ENCODE measurements around the gene TLE3. TPM values are rescaled to one million over a fixed set of nuclear protein-coding genes. Genes with fewer than 3 reads are reported as not detected.

Gene TLE3
- total and polyA plus RNA-seq, 2 of the 13 experiments (the other 11 are each of a cell fraction or from before 2014, with no cell fraction given): 11.9 to 13.8 TPM

DNA sequence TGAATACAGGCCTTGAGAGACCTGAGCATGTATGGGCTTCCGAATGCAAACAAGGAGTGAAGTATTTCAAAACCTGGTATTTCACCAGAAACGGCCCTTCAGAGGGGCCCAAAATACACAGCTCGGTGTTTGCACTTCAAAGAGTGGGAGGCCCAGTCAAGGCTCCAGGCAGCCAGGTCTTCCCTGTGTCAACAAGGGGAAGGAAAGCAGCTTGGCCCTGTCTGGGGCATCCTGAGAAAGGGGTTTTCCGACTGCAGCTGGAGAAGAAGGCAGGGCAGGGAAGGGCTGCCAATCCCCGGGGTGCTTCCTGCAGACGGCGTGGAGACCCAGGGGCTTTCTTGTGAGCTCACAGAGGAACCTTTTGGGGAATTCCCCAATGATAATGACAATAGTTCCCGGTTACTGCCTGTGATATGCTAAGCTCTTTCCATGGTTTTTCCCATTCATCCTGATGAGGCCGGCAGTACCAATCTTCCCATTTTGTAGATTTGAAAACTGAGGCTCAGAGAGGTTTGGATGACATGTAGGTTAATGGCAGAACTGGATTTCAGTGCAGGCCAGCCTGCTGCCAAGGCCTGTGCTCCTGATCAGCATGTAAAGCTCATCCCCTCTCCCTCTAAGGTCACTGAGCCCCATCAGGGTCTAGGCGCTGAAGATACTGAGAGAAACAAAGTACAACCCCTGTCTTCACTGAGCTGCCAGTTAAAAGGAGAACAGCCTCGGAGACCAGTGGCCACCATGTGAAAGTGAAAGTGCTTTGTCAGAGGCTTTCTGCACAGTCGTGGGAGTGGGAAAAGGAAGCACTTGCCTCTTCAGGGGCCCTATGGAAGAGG lies 43.0 kb upstream of the TLE3 start (continued):
- TF ChIP-seq, protein P1, sequence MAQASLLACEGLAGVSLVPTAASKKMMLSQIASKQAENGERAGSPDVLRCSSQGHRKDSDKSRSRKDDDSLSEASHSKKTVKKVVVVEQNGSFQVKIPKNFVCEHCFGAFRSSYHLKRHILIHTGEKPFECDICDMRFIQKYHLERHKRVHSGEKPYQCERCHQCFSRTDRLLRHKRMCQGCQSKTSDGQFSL (CRISPR knock-in tag; IDR thresholded peaks at IDR 0.05): 0 out of 2 replicates have a peak, but pooled peaks have one; percentile 53
- TF ChIP-seq NR2F6 (IDR thresholded peaks at IDR 0.05) (peak; percentile 99), NR2F6 (CRISPR knock-in tag; IDR thresholded peaks at IDR 0.05) (peak; percentile 93), SOX13 (IDR thresholded peaks at IDR 0.05) (peak; percentile 95), SOX13 (CRISPR knock-in tag; conservative IDR thresholded peaks at IDR 0.05 in 1 of 2, IDR thresholded peaks at IDR 0.05 in 1 of 2) (peak in 1 of 2 experiments; percentile 97; a peak in 2 of 4 replicates), MEF2D (CRISPR knock-in tag; IDR thresholded peaks at IDR 0.05) (peak; percentile 90), PRPF4 (IDR thresholded peaks at IDR 0.05; ENCODE audit: low read depth, low read length, poor library complexity, severe bottlenecking) (no peak), ZNF839 (CRISPR knock-in tag; IDR thresholded peaks at IDR 0.05; ENCODE audit: borderline replicate concordance) (0 out of 2 replicates have a peak, but pooled peaks have one; percentile 44), ZNF160 (CRISPR knock-in tag; IDR thresholded peaks at IDR 0.05) (peak; percentile 89), ZNF577 (CRISPR knock-in tag; IDR thresholded peaks at IDR 0.05; ENCODE audit: borderline replicate concordance, low read depth) (no peak), IKZF4 (CRISPR knock-in tag; IDR thresholded peaks at IDR 0.05; ENCODE audit: borderline replicate concordance, low read depth, not compliant biosample characterization) (no peak), KLF9 (CRISPR knock-in tag; IDR thresholded peaks at IDR 0.05; ENCODE audit: low read depth) (no peak), ZBTB21 (CRISPR knock-in tag; IDR thresholded peaks at IDR 0.05) (0 out of 2 replicates have a peak, but pooled peaks have one; percentile 27), ZNF446 (CRISPR knock-in tag; IDR thresholded peaks at IDR 0.05) (no peak), ZBTB8A (CRISPR knock-in tag; IDR thresholded peaks at IDR 0.05; ENCODE audit: borderline replicate concordance, low read depth) (no peak), NCOA5 (CRISPR knock-in tag; IDR thresholded peaks at IDR 0.05) (no peak), ZNF747 (CRISPR knock-in tag; IDR thresholded peaks at IDR 0.05; ENCODE audit: borderline replicate concordance) (peak; percentile 86; the same call in 1 of the 2 replicates), STAT5B (CRISPR knock-in tag; IDR thresholded peaks at IDR 0.05) (peak; percentile 91; the same call in 1 of the 2 replicates), ZNF552 (CRISPR knock-in tag; IDR thresholded peaks at IDR 0.05; ENCODE audit: borderline replicate concordance) (no peak)
- TF ChIP-seq, protein P2, sequence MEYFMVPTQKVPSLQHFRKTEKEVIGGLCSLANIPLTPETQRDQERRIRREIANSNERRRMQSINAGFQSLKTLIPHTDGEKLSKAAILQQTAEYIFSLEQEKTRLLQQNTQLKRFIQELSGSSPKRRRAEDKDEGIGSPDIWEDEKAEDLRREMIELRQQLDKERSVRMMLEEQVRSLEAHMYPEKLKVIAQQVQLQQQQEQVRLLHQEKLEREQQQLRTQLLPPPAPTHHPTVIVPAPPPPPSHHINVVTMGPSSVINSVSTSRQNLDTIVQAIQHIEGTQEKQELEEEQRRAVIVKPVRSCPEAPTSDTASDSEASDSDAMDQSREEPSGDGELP (IDR thresholded peaks at IDR 0.05; ENCODE audit: borderline replicate concordance, low read depth): peak; percentile 79; the same call in 1 of the 2 replicates
- TF ChIP-seq, protein P3, sequence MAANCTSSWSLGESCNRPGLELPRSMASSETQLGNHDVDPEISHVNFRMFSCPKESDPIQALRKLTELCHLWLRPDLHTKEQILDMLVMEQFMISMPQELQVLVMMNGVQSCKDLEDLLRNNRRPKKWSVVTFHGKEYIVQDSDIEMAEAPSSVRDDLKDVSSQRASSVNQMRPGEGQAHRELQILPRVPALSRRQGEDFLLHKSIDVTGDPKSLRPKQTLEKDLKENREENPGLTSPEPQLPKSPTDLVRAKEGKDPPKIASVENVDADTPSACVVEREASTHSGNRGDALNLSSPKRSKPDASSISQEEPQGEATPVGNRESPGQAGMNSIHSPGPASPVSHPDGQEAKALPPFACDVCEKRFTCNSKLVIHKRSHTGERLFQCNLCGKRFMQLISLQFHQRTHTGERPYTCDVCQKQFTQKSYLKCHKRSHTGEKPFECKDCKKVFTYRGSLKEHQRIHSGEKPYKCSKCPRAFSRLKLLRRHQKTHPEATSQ (CRISPR knock-in tag; IDR thresholded peaks at IDR 0.05; ENCODE audit: borderline replicate concordance): peak; percentile 89; the same call in 1 of the 2 replicates
- TF ChIP-seq, protein P4, sequence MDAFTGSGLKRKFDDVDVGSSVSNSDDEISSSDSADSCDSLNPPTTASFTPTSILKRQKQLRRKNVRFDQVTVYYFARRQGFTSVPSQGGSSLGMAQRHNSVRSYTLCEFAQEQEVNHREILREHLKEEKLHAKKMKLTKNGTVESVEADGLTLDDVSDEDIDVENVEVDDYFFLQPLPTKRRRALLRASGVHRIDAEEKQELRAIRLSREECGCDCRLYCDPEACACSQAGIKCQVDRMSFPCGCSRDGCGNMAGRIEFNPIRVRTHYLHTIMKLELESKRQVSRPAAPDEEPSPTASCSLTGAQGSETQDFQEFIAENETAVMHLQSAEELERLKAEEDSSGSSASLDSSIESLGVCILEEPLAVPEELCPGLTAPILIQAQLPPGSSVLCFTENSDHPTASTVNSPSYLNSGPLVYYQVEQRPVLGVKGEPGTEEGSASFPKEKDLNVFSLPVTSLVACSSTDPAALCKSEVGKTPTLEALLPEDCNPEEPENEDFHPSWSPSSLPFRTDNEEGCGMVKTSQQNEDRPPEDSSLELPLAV (CRISPR knock-in tag; conservative IDR thresholded peaks at IDR 0.05; ENCODE audit: low read depth): 0 out of 2 replicates have a peak, but pooled peaks have one; percentile 49
- TF ChIP-seq, protein P5, sequence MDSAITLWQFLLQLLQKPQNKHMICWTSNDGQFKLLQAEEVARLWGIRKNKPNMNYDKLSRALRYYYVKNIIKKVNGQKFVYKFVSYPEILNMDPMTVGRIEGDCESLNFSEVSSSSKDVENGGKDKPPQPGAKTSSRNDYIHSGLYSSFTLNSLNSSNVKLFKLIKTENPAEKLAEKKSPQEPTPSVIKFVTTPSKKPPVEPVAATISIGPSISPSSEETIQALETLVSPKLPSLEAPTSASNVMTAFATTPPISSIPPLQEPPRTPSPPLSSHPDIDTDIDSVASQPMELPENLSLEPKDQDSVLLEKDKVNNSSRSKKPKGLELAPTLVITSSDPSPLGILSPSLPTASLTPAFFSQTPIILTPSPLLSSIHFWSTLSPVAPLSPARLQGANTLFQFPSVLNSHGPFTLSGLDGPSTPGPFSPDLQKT (CRISPR knock-in tag; IDR thresholded peaks at IDR 0.05; ENCODE audit: borderline replicate concordance): no peak
